DND-41 (cell line): Measurements from ENCODE around the gene LRRC25.

Experiments
- ATAC-seq: fragments of 200-7000 bp; cut with Tn5 transposase; 3 replicates; pipeline ENCODE4 v1.9.1; 2021; ENCODE audit warnings: low read depth; ENCODE audit not compliant: insufficient read depth
- DNase-seq: peaks from one replicate; pipeline ENCODE4 v3.0.0-alpha.2; 2020
- H2AFZ ChIP-seq: 2 replicates; pipeline ENCODE4 v1.6.0; 2012; ENCODE audit warnings: low read depth, low read length
- H3K27ac ChIP-seq: 2 replicates; pipeline ENCODE4 v1.5.1; 2012; ENCODE audit warnings: low read length, inconsistent platforms
- H3K27me3 ChIP-seq: fragments of 200-600 bp; sonication (generic); 2 replicates; pipeline ENCODE4 v1.6.0; 2012; ENCODE audit warnings: low read length, mild to moderate bottlenecking, inconsistent platforms; ENCODE audit not compliant: insufficient read depth, poor library complexity
- H3K36me3 ChIP-seq: 2 replicates; pipeline ENCODE4 v1.5.1; 2012; ENCODE audit warnings: low read length, inconsistent platforms; ENCODE audit not compliant: insufficient read depth
- H3K4me1 ChIP-seq: 2 replicates; pipeline ENCODE4 v1.5.1; 2012; ENCODE audit warnings: mild to moderate bottlenecking, low read length; ENCODE audit not compliant: insufficient read depth
- H3K4me2 ChIP-seq: 2 replicates; pipeline ENCODE4 v1.6.0; 2012; ENCODE audit warnings: mild to moderate bottlenecking, moderate library complexity, low read length, inconsistent platforms; ENCODE audit not compliant: insufficient read depth
- H3K4me3 ChIP-seq, 2 experiments: fragments of 200-600 bp in 1 of 2; shearing (Covaris generic) in 1 of 2; 2 replicates each; pipeline ENCODE4 v1.5.1; 2012 to 2016; ENCODE audit warnings: inconsistent platforms in 2 of 2, low read length in 2 of 2, mild to moderate bottlenecking in 2 of 2, low read depth in 1 of 2, moderate library complexity in 1 of 2
- H3K79me2 ChIP-seq: 2 replicates; pipeline ENCODE4 v1.6.0; 2012; ENCODE audit warnings: low read length, inconsistent platforms; ENCODE audit not compliant: insufficient read depth
- H3K9ac ChIP-seq: 2 replicates; pipeline ENCODE4 v1.6.0; 2012; ENCODE audit warnings: low read depth, mild to moderate bottlenecking, inconsistent platforms, low read length, moderate library complexity
- H3K9me3 ChIP-seq: 2 replicates; pipeline ENCODE4 v1.5.1; 2012; ENCODE audit warnings: low read length, moderate library complexity, mild to moderate bottlenecking, inconsistent platforms; ENCODE audit not compliant: insufficient read depth, severe bottlenecking
- H4K20me1 ChIP-seq: 2 replicates; pipeline ENCODE4 v1.6.0; 2012; ENCODE audit warnings: low read length; ENCODE audit not compliant: insufficient read depth
- EZH2 ChIP-seq: IDR thresholded peaks from 3 replicates; pipeline ENCODE4 v1.6.1; 2012; ENCODE audit warnings: borderline replicate concordance, low read depth, mild to moderate bottlenecking, moderate library complexity, low read length, inconsistent platforms; ENCODE audit not compliant: severe bottlenecking
- TF ChIP-seq, protein P1 (sequence below): IDR thresholded peaks from 2 replicates; pipeline ENCODE4 v1.5.1; 2012; ENCODE audit warnings: borderline replicate concordance, low read length, moderate library complexity, mild to moderate bottlenecking; ENCODE audit not compliant: poor library complexity, severe bottlenecking; ENCODE audit errors: extremely low read depth

The LRRC25 gene

GRCh38 chr19:18388100-18388959 lies 9.1 kb downstream of the LRRC25 start:
- Histone ChIP-seq H3K79me2 (no peaks in the 10 kb centered on the region), H4K20me1 (no peaks in the 10 kb centered on the region), H3K27ac (no peak overlapping the region), H3K4me1 (peaks cover 15% of the 10 kb centered on the region), H3K36me3 (no peaks in the 10 kb centered on the region), H3K4me2 (peak overlapping the region; percentile 92), H2AFZ (peak overlapping the region; percentile 57), H3K4me3 (peak overlapping the region in 1 of 2 experiments; percentile 59; a peak in 2 of 4 replicates), H3K27me3 (peaks cover 11% of the 10 kb centered on the region), H3K9me3 (no peaks in the 10 kb centered on the region), H3K9ac (peak overlapping the region; percentile 50)
- peak; percentile 89 for DNase-seq
- peak; percentile 89 for ATAC-seq
- peak; percentile 70 for TF ChIP-seq EZH2
- TF ChIP-seq, protein P1, sequence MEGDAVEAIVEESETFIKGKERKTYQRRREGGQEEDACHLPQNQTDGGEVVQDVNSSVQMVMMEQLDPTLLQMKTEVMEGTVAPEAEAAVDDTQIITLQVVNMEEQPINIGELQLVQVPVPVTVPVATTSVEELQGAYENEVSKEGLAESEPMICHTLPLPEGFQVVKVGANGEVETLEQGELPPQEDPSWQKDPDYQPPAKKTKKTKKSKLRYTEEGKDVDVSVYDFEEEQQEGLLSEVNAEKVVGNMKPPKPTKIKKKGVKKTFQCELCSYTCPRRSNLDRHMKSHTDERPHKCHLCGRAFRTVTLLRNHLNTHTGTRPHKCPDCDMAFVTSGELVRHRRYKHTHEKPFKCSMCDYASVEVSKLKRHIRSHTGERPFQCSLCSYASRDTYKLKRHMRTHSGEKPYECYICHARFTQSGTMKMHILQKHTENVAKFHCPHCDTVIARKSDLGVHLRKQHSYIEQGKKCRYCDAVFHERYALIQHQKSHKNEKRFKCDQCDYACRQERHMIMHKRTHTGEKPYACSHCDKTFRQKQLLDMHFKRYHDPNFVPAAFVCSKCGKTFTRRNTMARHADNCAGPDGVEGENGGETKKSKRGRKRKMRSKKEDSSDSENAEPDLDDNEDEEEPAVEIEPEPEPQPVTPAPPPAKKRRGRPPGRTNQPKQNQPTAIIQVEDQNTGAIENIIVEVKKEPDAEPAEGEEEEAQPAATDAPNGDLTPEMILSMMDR = peak; percentile 100

DNA sequence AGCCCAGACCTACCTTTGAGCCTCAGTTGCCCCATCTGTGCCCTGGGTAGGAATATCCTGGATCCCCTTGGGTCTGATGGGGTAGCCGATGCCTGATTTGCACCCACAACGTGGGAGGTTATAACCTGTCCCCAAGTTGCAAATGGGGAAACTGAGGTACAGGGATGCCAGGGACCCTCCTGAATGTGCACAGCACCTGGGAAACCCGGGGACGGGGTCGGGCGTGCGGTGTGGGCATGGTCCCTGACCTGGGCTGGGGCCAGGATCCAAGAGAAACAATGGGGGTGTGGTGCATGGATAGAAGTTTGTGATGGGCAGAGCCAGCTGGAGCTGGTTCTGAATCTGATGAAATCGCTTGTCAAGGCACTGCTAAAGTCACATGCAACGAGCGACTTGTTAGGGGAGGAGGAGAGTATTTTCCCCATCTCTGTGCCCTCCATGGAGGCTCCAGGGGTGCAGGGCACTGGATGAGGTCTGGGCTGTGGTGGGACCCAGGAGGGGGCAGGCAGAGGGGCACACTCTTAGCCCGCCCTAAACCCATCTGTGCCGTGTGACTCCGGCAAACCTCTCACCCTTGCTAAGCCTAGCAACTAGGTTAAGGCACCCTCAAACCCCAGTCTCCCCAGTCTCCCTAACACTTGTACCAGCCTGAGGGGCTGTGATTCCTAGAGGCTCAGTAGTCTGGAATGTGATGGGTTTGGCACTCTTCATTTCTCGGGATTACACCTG lies 10.7 kb downstream of the LRRC25 start:
- Histone ChIP-seq H3K4me1 (peaks cover 15% of the 10 kb centered on the region), H3K9ac (no peak overlapping the region), H3K27ac (no peak overlapping the region), H3K9me3 (no peaks in the 10 kb centered on the region), H3K79me2 (no peaks in the 10 kb centered on the region), H3K4me3 (no peak overlapping the region), H4K20me1 (0 out of 2 replicates have a peak, but pooled peaks cover 2% of the 10 kb centered on the region), H3K4me2 (no peak overlapping the region), H2AFZ (no peak overlapping the region), H3K27me3 (peaks cover 14% of the 10 kb centered on the region), H3K36me3 (no peaks in the 10 kb centered on the region)
- no peak for DNase-seq
- ATAC-seq = no peak
- TF ChIP-seq EZH2 = no peak
- TF ChIP-seq, protein P1 = no peak

DNA sequence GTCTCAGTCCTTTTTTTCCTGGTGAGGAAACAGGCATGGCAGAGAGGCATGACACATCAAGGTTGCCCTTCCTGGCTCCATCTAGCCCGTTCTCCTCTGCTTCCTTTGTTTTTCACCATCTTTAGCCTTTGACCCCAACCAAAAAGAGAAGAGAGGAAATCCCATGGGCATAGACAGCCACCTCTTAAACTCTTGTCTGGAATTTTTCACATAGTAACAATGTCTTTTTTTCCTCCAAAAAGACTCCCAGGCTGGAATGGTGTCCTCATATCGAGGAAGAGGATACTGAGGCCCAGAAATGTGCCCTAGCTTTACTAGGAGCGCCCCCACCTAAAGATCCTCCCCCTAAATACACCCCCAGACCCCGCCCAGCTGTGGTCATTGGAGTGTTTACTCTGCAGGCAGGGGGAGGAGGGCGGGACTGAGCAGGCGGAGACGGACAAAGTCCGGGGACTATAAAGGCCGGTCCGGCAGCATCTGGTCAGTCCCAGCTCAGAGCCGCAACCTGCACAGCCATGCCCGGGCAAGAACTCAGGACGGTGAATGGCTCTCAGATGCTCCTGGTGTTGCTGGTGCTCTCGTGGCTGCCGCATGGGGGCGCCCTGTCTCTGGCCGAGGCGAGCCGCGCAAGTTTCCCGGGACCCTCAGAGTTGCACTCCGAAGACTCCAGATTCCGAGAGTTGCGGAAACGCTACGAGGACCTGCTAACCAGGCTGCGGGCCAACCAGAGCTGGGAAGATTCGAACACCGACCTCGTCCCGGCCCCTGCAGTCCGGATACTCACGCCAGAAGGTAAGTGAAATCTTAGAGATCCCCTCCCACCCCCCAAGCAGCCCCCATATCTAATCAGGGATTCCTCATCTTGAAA lies 11.5 kb downstream of the LRRC25 start, which contains the start of gene GDF15:
GDF15 (plus strand) TSS at position 484 of the 868 bp plus-strand sequence; CDS start at position 516, 32 bp downstream.
- DNase-seq = no peak
- H3K4me1 ChIP-seq = peaks cover 15% of the 10 kb centered on the region
- H3K36me3 ChIP-seq = no peaks in the 10 kb centered on the region
- ATAC-seq = no peak
- no peak within 1 kb of the TSS for H2AFZ ChIP-seq
- H3K79me2 ChIP-seq = no peaks in the 10 kb centered on the region
- no peak within 1 kb of the TSS for H3K4me2 ChIP-seq
- no peak for TF ChIP-seq EZH2
- TF ChIP-seq, protein P1 = no peak
- H3K4me3 ChIP-seq = no peak within 1 kb of the TSS
- no peak within 1 kb of the TSS for H3K9ac ChIP-seq
- no peaks in the 10 kb centered on the region for H3K9me3 ChIP-seq
- H3K27ac ChIP-seq = no peak within 1 kb of the TSS
- peaks cover 14% of the 10 kb centered on the region for H3K27me3 ChIP-seq
- 0 out of 2 replicates have a peak, but pooled peaks cover 2% of the 10 kb centered on the region for H4K20me1 ChIP-seq
